Tibial nerve (tissue), 4 donors: Measurements from ENCODE around the gene GOLGA2. TPM values are rescaled to one million over a fixed set of nuclear protein-coding genes. Genes with fewer than 3 reads are reported as not detected.

Experiments
- DNase-seq, 2 donors: peaks; one replicate each; pipeline ENCODE4 v3.0.0-alpha.2; 2019; ENCODE audit warnings: low spot score in 2 of 2
- H3K27ac ChIP-seq, 4 donors: fragments of 200-600 bp; sonication (generic) in 3 of 4; one replicate each; pipeline ENCODE4 v1.5.1; 2017 to 2019; ENCODE audit warnings: mild to moderate bottlenecking in 1 of 4
- H3K27me3 ChIP-seq, 2 donors: fragments of 200-600 bp; sonication (generic) in 1 of 2; one replicate each; pipeline versions ENCODE4 v1.5.1 to v1.6.0; 2017 to 2019
- H3K36me3 ChIP-seq, 3 donors: fragments of 200-600 bp; sonication (generic); one replicate each; pipeline ENCODE4 v1.5.1; 2018 to 2019
- H3K4me1 ChIP-seq, 4 donors: fragments of 200-600 bp; sonication (generic) in 3 of 4; one replicate each; pipeline ENCODE4 v1.5.1; 2017 to 2019
- H3K4me3 ChIP-seq, 4 donors: fragments of 200-600 bp; sonication (generic) in 3 of 4; one replicate each; pipeline ENCODE4 v1.5.1; 2017 to 2019; ENCODE audit warnings: mild to moderate bottlenecking in 1 of 4, moderate library complexity in 1 of 4
- H3K9me3 ChIP-seq, 4 donors: fragments of 200-600 bp; sonication (generic) in 3 of 4; one replicate each; pipeline ENCODE4 v1.5.1; 2017 to 2019
- EP300 ChIP-seq, 2 donors: sonication (generic); formaldehyde crosslinking; IDR thresholded peaks; one replicate each; pipeline ENCODE4 v1.6.1; 2017; ENCODE audit warnings: antibody characterized with exemption in 2 of 2, mild to moderate bottlenecking in 1 of 2
- POLR2A ChIP-seq, 2 donors: fragments of 450-650 bp; IDR thresholded peaks; one replicate each; pipeline ENCODE4 v1.6.1; 2017; ENCODE audit warnings: antibody characterized with exemption in 2 of 2, mild to moderate bottlenecking in 2 of 2, moderate library complexity in 2 of 2
- WGBS, 2 donors: methylation state at CpG; one replicate each; pipeline ENCODE4 v1.1.5; 2018; 5-methylcytosine and 5-hydroxymethylcytosine counted together
- total RNA-seq, 4 donors: library from RNA; depleted of rRNA; stranded (reverse); fragments of >200 nt; gene quantifications; one replicate each; pipeline ENCODE4 v1.1.0, GENCODE V29; 2016
- TF ChIP-seq, protein P1 (sequence below), 5 experiments: fragments of 200-600 bp in 3 of 5; fragments of 450-650 bp in 2 of 5; sonication (generic) in 3 of 5; IDR thresholded peaks; one replicate each; pipeline ENCODE4 v1.5.1; 2016 to 2019; ENCODE audit warnings: antibody characterized with exemption in 5 of 5, mild to moderate bottlenecking in 3 of 5, moderate library complexity in 2 of 5

The GOLGA2 gene
- total RNA-seq, 4 donors from 2014 or later, result 67.4 to 103 (median 91.9) TPM

DNA sequence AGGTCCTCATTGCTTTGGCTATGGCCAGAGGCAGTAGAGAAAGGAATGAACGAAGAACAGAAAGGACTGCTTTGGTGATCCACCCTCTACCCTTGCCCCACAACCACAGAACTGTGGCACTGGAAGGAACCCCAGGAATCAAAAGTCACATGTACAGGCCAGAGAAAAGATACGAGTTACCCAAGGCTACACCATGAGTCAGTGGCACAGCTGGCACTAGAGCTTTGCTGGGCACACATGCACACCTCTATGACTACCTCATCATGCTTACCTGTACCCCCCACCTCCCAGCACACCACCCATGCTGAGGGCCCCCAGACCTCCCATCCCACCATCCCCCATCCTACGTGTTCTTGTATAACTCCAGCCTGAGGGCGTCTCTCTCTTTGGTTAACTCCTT lies 13.1 kb downstream of the GOLGA2 start:
- Histone ChIP-seq H3K36me3 (peaks cover 6 to 100% (median 42%) of the 10 kb centered on the region in 3 donors), H3K27me3 (no peaks in the 10 kb centered on the region), H3K27ac (no peak overlapping the region), H3K4me1 (no peaks in the 10 kb centered on the region), H3K9me3 (no peaks in the 10 kb centered on the region), H3K4me3 (no peak overlapping the region)
- no peak for DNase-seq
- WGBS, 2 donors, result 54 to 64% methylated on average over 4 of the region's 4 CpGs
- TF ChIP-seq EP300 (IDR thresholded peaks at IDR 0.05) (no peak), POLR2A (IDR thresholded peaks at IDR 0.05) (no peak)
- TF ChIP-seq, protein P1, sequence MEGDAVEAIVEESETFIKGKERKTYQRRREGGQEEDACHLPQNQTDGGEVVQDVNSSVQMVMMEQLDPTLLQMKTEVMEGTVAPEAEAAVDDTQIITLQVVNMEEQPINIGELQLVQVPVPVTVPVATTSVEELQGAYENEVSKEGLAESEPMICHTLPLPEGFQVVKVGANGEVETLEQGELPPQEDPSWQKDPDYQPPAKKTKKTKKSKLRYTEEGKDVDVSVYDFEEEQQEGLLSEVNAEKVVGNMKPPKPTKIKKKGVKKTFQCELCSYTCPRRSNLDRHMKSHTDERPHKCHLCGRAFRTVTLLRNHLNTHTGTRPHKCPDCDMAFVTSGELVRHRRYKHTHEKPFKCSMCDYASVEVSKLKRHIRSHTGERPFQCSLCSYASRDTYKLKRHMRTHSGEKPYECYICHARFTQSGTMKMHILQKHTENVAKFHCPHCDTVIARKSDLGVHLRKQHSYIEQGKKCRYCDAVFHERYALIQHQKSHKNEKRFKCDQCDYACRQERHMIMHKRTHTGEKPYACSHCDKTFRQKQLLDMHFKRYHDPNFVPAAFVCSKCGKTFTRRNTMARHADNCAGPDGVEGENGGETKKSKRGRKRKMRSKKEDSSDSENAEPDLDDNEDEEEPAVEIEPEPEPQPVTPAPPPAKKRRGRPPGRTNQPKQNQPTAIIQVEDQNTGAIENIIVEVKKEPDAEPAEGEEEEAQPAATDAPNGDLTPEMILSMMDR (IDR thresholded peaks at IDR 0.05), result no peak

DNA sequence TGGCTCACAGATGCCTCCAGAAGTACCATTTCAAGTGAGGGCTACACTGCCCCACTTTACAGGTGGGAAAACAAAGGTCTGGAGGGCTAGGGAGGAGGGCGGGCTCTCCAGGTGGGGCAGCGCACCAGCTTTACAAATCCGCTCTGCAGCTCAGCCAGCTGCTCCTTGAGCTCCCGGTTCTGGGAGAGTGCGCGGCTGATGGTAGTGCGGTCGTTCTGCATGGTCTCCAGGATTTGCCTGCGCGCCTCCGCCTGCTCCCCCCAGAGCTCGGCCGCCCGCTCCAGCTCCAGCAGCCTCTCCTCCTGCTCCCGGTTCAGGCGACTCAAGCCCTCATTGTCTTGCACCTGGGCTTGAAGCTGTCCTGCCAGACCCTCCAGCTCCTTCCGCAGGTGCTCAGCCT lies 15.5 kb downstream of the GOLGA2 start:
- Histone ChIP-seq H3K36me3 (peaks cover 6 to 96% (median 42%) of the 10 kb centered on the region in 3 donors), H3K4me3 (no peak overlapping the region), H3K4me1 (peaks cover 0 to 2% (median 0%) of the 10 kb centered on the region in 4 donors), H3K9me3 (no peaks in the 10 kb centered on the region), H3K27me3 (no peaks in the 10 kb centered on the region), H3K27ac (no peak overlapping the region)
- TF ChIP-seq POLR2A (IDR thresholded peaks at IDR 0.05) (no peak), EP300 (IDR thresholded peaks at IDR 0.05) (no peak)
- TF ChIP-seq, protein P1 (IDR thresholded peaks at IDR 0.05), result no peak
- DNase-seq, result no peak
- WGBS, 2 donors, result 92 to 96% methylated on average over 14 to 17 of the region's 17 CpGs

DNA sequence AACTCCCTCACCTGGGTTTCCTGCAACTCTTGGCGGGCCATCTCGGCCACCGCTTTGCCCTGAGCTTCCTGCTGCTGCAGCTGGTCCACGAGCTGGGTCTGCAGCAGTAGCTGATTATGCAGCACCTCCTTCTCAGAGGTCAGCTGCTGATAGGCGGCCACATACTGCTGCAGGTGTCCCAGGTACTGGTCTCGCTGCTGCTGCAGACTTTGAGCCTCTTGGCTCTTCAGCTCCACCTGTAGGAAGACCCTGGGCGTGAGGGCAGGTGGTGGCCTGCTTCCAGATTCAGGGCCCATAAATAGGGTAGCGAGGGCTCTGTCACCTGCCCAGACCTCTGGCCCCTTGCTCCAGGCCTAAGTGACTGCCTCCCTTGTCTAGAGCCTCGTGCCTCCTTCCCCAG lies 16.7 kb downstream of the GOLGA2 start:
- WGBS, 2 donors, result 88 to 94% methylated on average over 6 to 9 of the region's 9 CpGs
- Histone ChIP-seq H3K27me3 (no peaks in the 10 kb centered on the region), H3K27ac (no peak overlapping the region), H3K4me3 (no peak overlapping the region), H3K36me3 (peaks cover 6 to 88% (median 42%) of the 10 kb centered on the region in 3 donors), H3K4me1 (peaks cover 0 to 2% (median 0%) of the 10 kb centered on the region in 4 donors), H3K9me3 (no peaks in the 10 kb centered on the region)
- TF ChIP-seq POLR2A (IDR thresholded peaks at IDR 0.05) (no peak), EP300 (IDR thresholded peaks at IDR 0.05) (no peak)
- TF ChIP-seq, protein P1 (IDR thresholded peaks at IDR 0.05), result no peak
- no peak for DNase-seq

DNA sequence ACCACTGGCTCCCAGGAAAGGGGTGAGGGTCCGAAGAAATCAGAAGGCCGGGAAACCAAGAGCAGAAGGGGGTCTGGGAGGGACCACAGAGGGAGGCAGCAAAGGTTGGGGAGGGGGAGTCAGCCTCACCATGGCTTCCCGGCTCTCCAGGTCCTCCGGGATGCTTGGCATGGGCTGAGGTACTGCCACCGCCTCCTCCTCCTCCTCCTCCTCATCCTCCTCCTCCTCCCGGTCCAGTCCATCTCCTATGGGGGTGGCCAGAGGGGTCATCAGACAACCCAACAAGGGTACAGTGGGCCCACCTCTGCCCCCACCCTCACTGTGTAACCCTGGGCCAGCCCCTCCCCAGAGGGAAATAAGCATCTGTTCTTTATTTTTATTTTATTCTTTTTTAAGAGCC lies 17.5 kb downstream of the GOLGA2 start:
- TF ChIP-seq POLR2A (IDR thresholded peaks at IDR 0.05) (no peak), EP300 (IDR thresholded peaks at IDR 0.05) (no peak)
- TF ChIP-seq, protein P1 (IDR thresholded peaks at IDR 0.05), result no peak
- peaks cover 6 to 82% (median 42%) of the 10 kb centered on the region in 3 donors for H3K36me3 ChIP-seq
- no peaks in the 10 kb centered on the region for H3K27me3 ChIP-seq
- H3K4me3 ChIP-seq, result no peak overlapping the region
- H3K4me1 ChIP-seq, result peaks cover 0 to 2% (median 0%) of the 10 kb centered on the region in 4 donors
- H3K27ac ChIP-seq, result no peak overlapping the region
- no peaks in the 10 kb centered on the region for H3K9me3 ChIP-seq
- 65 to 76% methylated on average over 6 of the region's 6 CpGs for WGBS, 2 donors
- DNase-seq, result no peak

DNA sequence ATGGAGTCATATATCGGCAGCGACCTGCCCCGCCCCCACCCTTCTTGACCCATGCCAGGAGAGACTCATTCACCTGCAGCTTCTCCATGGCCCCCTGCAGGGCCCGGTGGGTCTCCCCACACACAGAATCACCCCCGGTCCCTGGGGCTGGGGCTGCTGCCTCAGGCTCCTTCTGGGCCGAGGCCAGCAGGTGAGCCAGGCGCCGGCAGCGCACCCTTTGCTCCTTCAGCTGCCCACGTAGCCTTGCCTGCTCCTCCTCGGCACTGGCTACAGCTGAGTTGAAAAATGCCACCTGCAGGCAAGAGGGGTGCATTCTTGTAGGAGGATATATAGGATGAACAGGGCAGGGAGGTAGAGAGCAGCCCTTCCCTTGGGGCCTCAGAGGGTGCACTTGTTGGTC lies 17.9 kb downstream of the GOLGA2 start:
- Histone ChIP-seq H3K4me1 (peaks cover 0 to 2% (median 0%) of the 10 kb centered on the region in 4 donors), H3K27ac (no peak overlapping the region), H3K36me3 (peaks cover 6 to 78% (median 42%) of the 10 kb centered on the region in 3 donors), H3K27me3 (no peaks in the 10 kb centered on the region), H3K4me3 (no peak overlapping the region), H3K9me3 (no peaks in the 10 kb centered on the region)
- 74 to 86% methylated on average over 4 to 10 of the region's 11 CpGs for WGBS, 2 donors
- TF ChIP-seq, protein P1 (IDR thresholded peaks at IDR 0.05), result no peak
- TF ChIP-seq EP300 (IDR thresholded peaks at IDR 0.05) (no peak), POLR2A (IDR thresholded peaks at IDR 0.05) (no peak)
- DNase-seq, result no peak
